LoVo (cell line): ENCODE data around the gene STX5.
"Not testable (repeated sequence)": the region's sequence is repeated elsewhere in the genome, so short reads cannot be mapped to it uniquely, and the experiment has no call there.

Experiments
- DNase-seq: peaks from one replicate; pipeline ENCODE4 v3.0.0-alpha.2; 2016; ENCODE audit warnings: low spot score

STX5 gene, protein sequence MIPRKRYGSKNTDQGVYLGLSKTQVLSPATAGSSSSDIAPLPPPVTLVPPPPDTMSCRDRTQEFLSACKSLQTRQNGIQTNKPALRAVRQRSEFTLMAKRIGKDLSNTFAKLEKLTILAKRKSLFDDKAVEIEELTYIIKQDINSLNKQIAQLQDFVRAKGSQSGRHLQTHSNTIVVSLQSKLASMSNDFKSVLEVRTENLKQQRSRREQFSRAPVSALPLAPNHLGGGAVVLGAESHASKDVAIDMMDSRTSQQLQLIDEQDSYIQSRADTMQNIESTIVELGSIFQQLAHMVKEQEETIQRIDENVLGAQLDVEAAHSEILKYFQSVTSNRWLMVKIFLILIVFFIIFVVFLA

DNA sequence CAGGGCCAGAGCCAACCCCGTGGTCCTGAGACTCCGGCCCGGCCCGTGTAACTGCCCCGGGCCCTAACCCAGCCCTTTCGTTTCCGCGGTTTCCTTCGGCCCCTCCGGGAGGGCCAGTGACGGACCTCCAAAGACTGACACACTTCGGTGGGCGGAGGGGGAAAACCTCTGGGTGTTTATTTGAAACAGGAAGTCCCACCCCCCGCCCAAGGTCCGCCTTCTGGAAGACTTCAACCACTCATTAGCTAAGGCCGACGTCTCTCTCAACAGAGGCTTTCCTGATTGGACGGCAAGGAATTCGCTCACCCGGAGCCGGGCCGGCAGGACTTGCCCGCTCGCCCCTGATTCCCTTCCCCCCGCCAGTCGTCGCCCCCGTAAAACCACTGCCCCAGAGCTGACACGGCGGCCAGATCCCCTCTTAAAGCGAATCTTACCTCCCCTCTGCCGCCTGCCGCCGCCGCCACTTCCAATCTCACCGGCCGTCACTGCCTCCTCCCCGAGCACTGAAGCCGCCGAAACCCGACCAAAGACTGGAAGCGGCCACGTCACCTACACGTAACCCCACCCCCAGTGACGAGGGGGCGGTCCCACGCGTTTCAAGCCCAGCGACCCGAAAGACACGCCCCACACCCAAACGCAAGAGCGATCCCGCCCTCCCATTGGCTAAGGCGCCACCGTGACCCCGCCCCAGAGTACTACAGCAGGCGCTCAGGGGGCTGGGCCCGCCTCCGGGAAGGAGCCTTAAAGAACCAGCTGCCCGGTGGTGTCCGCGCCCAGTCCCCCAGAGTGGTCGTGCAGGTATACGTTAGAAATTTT, at the start of gene STX5:
Gene STX5 (minus strand): TSS at position 532 of the 816 bp plus-strand sequence. CDS start 808 bp downstream, outside the sequence.
- peak; percentile 99 for DNase-seq

DNA sequence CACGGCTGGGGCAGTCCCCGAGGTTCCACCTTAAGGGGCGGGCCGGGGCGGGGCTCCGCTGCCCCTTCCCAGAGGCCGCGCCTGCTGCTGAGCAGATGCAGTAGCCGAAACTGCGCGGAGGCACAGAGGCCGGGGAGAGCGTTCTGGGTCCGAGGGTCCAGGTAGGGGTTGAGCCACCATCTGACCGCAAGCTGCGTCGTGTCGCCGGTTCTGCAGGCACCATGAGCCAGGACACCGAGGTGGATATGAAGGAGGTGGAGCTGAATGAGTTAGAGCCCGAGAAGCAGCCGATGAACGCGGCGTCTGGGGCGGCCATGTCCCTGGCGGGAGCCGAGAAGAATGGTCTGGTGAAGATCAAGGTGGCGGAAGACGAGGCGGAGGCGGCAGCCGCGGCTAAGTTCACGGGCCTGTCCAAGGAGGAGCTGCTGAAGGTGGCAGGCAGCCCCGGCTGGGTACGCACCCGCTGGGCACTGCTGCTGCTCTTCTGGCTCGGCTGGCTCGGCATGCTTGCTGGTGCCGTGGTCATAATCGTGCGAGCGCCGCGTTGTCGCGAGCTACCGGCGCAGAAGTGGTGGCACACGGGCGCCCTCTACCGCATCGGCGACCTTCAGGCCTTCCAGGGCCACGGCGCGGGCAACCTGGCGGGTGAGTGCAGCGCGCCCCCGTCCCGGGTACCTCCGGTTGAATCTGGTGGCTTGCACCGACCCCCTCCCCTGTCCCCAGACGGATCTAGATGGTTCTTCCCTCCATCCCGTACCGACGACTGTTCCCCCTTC, 49.1 kb upstream of the STX5 start, which contains the start of gene SLC3A2:
Gene SLC3A2 (plus strand): TSS at position 94 of the 776 bp plus-strand sequence. CDS start 128 bp downstream, at position 222.
- peak; percentile 91 for DNase-seq

DNA sequence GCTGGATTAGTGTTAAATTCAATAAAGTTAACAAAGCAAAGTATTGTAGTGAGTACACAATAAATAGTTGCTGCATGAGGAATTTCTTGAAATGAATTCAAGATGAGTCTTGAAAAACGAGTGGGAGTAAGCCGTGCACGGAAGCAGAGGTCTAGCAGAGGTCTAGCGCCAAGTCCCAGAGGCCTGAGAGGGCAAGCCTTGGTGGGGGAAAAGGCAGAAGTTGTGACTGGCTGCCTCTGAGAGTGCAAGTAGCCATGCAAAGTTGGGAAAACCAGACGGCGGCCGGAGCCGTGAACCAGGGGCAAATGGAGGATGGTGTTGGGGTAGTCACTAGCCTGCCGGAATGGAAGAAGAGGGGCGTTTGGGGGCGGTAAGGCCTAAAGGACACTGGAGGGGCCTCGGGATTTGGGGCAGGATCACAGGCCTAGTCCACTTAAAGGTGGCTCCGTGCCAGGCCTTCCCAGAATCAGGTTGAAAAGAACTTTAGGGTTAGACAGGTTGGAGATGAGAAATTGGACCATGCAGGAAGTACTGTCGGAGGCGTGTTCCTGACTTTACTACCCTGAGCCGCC, 48.5 kb upstream of the STX5 start:
- DNase-seq = no peak

DNA sequence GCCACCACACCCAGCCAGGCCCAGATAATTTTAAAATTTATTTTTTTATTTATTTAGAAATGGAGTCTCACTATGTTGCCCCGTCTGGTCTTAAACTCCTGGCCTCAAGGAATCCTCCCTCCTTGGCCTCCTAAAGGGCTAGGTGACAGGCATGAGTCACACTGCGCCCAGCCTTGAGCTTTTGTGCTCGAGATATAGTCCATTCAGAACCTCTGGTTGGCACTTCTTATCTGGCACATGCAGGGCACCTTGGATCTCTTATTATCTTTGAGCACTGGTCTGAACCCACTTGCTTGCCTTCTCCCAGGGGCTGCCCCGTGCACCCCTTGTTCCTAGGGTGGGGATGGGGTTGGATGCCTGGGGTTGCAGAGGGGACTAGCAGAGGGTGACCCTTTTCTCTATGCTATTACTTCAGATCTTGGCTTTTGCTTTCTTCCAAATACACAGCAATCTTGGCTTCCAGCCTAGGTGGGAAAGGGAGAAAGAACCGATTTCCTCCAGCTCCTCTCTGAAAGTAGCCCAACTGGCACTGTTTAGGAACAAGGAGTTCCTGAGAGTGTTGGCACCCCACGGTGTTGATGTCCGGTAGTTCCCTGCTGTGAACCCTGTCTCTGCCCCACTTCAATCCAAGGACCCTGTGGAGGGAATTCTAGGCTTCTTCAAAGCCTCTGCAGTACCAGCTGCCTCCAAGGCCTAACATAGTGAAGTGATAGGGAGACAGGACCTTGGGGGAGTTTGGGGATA, 47.6 kb upstream of the STX5 start:
- no peak for DNase-seq

DNA sequence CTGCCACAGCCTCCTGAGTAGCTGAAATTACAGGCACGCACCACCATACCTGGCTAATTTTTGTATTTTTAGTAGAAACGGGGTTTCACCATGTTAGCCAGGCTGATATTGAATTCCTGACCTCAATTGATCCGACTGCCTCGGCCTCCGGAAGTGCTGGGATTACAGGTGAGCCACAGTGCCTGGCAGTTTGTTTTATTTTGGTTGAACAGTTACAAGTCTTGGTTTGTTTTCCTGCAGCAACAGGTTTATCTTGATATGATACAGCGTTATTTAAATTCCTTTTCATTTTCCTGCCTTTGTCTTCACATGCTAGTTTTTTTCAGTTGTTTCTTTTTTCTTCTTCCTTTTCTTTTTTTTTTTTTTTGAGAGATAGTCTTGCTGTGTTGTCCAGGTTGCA, 44.9 kb upstream of the STX5 start:
- DNase-seq = no peak

DNA sequence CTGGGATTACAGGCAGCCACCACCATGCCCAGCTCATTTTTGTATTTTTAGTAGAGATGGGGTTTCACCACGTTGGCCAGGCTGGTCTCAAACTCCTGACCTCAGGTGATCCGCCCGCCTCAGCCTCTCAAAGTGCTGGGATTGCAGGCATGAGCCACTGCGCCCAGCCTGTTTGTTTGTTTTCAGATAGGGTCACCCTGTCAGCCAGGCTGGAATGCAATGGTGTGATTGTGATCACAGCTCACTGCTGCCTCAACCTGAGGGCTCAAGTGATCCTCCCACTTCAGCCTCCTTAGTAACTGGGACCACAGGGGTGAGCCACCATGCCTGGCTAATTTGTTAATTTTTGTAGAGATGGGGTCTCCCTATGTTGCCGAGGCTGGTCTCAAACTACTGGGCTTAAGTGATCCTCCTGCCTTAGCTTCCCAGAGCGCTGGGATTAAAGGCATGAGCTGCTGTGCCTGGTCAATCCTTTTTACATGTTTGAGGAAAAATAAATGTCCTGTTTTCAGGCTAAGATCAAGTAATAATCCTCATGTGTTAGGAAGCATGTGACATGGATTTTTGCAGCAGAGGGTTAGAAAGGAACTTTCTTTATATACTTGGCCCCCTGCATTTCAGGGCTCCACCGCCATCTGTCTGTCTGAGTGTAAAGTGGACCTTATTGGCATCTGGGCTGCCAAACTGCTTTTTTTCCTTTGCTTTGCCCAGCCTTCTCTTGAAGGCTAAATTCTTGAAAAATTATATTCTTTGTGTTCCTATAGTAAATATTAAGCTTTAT, 44.0 kb upstream of the STX5 start:
- DNase-seq = no peak

DNA sequence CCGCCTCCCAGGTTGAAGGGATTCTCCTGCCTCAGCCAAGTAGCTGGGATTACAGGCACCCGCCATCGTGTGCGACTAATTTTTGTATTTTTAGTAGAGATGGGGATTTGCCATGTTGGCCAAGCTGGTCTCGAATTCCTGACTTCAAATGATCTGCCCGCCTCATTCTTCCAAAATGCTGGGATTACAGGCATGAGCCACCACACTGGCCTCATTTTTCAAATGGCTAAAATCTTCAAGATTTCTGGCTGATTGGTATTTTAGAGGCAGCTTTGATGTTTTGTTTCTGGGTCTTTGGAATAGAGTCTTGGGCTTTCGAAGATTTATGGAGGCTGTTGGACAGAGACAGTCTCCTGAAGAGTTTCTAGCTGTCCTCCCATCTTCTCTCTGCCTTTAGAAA, 43.0 kb upstream of the STX5 start:
- DNase-seq = no peak

DNA sequence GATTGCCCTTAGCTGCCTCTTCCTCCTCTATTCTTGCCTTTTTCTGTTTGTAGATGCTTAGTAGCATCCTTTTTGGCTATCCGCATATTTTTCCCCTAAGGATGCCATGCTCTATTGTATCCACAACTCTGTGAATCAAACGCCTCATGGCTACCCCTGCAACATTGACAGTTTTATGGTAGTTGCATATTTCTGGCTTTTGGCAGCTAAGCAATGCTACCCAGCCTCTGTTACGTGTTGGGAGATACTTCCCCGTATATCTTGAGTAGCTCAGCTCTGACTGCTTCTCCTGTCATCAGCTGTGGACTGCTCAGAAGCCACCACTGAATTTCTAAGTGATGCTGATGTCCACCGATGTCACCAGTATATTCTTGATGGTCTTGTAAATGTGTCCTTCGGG, 33.8 kb upstream of the STX5 start:
- no peak for DNase-seq

DNA sequence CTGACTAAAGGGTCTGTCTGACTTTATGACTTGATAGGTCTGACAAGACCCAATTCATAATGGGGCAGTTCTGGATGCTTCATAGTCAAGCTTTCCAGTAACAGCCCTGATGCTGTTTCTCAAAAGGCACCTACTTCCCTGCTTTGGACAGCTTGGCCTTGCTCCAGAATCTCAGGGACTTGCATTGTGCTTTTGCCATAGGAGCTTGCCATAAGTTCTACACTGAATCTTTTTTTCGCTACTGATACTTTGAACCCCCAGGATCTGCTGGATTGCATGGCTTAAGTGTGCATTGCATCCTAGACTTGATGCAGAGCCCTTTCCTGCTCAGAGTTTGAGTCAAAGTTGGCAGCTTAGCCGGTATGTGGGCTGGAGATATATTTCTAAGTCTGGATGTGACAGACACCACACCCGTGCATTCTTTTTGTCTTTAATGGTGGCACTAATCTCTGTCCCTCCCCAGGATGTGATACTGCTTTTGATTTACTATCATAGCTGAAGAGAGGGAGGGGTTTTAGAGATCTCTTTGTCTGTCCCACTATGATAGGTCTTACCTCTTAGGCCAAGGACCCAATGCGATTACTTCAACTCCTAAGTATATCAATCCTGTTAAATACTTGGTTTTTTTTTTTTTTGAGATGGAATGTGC, 32.0 kb upstream of the STX5 start:
- no peak for DNase-seq

DNA sequence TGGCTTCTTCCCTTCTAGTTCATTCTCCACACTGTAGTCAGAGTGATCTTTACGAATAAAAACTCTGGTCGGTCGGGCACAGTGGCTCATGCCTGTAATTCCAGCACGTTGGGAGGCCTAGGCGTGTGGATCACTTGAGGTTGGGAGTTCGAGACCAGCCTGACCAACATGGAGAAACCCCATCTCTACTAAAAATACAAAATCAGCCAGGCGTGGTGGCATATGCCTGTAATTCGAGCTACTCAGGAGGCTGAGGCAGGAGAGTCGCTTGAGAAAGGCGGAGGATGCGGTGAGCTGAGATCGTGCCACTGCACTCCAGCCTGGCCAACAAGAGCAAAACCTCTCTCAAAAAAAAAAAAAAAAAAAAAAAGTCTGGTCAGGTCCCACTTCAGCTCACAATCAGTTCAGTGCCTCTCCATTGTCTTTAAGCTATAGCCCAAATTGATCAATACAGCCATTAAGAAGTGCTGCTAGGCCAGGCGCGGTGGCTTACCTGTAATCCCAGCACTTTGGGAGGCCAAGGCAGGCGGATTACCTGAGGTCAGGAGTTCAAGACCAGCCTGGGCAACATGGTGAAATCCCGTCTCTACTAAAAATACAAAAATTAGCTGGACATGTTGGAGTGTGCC, 29.8 kb upstream of the STX5 start:
- not testable (repeated sequence) for DNase-seq

DNA sequence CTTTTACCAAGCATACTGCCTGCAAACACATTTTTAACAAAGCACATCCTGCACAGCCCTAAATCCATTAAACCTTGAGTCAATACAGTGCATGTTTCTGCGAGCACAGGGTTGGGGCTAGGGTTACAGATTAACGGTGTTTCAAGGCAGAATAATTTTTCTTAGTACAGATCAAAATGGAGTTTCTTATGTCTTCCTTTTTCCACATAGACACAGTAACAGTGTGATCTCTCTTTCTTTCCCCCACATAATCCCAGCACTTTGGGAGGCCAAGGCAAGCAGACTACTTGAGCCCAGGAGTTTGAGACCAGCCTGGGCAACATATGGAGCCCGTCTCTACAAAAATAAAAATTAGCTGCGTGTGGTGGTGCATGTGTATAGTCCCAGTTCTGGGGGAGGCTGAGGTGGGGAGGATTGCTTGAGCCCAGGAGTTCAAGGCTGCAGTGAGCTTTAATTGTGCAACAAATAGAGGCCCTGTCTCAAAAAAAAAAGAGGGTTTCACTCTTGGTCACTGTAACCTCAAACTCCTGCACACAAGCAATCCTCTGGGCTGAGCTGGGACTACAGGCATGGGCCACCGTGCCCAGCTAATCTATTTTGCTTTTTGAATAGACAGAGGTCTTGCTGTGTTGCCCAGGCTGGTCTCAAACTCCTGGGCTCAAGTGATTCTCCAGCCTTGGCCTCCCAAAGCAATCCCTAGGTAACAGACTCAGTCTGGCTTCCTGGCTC, 29.1 kb upstream of the STX5 start:
- DNase-seq = no peak

DNA sequence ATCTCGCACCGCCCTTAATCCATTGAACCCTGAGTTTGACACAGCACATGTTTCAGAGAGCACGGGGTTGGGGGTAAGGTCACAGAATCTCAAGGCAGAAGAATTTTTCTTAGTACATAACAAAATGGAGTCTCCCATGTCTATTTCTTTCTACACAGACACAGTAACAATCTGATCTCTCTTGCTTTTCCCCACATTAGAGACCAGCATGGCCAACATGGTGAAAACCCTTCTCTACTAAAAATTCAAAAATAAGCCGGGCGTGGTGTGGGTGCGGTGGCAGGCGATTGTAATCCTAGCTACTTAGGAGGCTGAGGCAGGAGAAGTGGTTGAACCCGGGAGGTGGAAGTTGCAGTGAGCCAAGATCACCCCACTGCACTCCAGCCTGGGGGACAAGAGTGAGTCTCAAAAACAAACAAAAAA, 27.4 kb upstream of the STX5 start:
- DNase-seq = not testable (repeated sequence)

DNA sequence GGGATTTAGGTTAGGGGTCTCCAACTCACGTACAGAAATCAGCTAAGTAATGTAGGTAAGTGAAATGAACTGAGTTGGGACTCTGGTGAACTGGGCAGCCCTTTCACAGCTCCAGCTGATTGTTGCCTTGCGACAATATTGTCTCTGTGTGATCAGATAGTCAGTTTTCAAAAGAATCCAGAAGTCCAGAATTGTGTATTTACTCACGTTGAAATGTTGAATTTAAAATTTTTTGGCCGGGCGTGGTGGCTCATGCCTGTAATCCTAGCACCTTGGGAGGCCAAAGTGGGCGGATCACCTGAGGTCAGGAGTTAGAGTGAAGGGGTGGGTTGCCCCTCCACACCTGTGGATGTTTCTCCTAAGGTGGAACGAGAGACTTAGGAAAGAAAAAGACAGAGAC, 26.4 kb upstream of the STX5 start:
- DNase-seq = no peak

DNA sequence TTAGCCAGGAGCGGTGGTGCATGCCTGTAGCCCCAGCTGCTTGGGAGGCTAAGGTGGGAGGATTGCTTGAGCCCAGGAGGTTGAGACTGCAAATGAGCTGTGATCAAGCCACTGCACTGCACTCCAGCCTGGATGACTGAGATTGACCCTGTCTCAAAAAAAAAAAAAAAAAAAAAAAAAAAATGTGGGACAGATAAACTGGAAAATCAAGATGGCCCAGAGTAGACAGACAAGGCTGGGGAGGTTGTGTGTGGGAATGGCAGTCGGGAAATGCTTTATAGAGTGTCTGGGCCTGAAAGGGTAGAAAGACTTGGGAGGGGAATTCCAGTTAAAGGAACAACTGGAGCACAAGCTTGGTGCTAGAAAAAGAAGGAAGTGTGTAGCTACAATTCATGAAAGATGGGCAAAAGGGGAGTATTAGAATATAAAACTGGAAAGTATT, 25.7 kb upstream of the STX5 start:
- no peak for DNase-seq

DNA sequence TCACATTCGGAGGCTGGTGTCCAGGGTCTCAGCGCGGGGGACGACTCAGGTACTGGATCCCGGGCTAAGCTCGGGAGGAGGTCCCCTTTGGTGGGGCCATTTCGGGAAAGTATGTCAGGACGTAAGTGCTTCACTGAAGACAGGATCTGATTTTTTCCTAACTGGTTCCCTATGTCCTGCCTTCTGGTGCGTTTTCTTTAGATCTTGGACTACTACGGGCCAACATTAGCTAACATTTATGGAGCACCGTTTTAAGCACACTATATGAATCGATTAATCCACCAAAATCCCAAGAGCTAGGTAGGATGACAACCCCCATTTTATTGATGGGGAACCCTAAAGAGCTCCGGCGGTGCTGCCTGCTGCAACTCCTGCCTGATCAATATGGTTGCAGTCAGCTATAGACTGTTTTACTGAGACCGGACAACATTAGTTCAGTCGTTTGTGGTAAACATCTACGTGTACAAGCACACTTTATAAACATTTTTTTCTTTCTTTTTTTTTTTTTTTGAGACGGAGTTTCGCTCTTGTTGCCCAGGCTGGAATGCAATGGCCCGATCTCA, 24.6 kb upstream of the STX5 start:
- DNase-seq = no peak

DNA sequence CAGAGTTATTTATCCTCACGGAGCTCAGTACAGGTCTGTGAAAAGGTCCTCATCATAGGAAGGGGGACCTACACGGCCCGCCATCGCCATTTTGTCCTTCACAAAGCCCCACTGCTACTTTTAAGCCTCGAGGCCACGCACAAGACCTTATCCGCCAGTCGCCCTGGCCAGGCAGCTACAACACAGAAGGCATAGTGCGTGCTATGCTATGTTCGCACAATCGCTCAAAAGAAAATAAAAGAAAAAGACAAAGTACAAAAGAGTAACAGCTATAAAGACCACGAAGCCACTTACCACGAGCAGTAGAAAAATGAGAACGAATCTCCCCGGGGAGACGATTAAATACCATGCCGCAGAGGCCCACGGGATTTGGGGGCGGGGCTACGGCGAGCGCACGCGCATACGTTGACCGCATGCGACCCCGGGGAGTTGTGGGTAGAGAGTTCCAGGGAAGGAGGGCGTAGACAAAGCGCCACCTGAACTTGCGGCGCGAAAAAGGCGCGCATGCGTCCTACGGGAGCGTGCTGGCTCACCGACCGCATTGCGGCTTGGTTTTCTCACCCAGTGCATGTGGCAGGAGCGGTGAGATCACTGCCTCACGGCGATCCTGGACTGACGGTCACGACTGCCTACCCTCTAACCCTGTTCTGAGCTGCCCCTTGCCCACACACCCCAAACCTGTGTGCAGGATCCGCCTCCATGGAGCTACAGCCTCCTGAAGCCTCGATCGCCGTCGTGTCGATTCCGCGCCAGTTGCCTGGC, 23.9 kb upstream of the STX5 start:
- peak; percentile 99 for DNase-seq

DNA sequence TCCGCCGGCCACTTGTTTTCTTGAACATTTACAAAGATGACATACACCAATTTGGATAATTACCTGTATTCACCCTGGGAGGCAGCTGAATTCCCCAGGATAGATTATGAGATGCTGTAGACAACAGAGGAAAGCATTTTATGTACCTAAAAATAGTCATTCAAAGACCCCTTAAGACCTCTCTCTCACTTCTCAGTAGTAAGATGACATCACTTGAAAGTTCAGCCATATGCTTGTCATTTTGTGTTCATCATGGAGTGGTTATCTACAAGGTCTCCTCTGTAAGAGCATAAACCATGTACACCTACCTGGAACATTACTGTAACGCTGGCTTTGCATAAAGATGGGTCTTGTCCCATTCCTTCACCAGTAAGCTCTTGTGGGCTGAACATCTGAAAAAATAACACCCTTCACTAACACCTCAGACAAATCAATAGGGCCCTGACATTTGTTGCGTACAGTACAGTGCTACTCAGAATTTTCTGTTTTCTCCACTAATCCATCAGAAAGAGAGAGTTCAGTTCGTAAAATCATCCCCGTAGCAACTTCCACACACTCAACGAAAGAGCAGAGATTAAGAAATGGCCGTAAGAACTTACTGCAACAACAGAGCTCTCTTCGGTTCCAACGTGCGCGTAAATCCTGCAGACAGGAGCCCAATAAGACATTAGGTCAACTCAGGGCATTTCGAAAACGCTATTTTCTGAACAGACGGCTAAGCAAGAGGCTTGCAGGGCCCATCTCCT, 23.1 kb upstream of the STX5 start:
- no peak for DNase-seq
